RWPE1 (cell line): ENCODE results near the gene CDH13.

Experiments
- CTCF ChIA-PET: fragments of 350-600 bp; sonication (Branson Sonifier 250); formaldehyde crosslinking; extraction: SDS; loops from one replicate; lab custom pipeline; 2021; lab: Yijun Ruan, JAX
- POLR2A ChIA-PET: fragments of 400-600 bp; formaldehyde crosslinking; extraction: SDS; loops from one replicate; lab custom pipeline; 2020; ENCODE audit warnings: antibody characterized with exemption; ENCODE audit not compliant: low non-redundant PET; lab: Yijun Ruan, JAX
- DNase-seq: peaks from one replicate; pipeline ENCODE4 v3.0.0; 2012; ENCODE audit warnings: low spot score
- H3K27ac ChIP-seq: fragments of 450-650 bp; 2 replicates; pipeline ENCODE4 v1.5.1; 2017
- CTCF ChIP-seq: fragments of 450-650 bp; conservative IDR thresholded peaks from 2 replicates; pipeline ENCODE4 v1.5.1; 2017; ENCODE audit warnings: low read depth, mild to moderate bottlenecking

CDH13 gene

GRCh38 chr16:83606486-83607030, 979.8 kb downstream of the CDH13 start:
- DNase-seq = no peak
- POLR2A ChIA-PET = no interaction called here
- no peak for TF ChIP-seq CTCF
- CTCF ChIA-PET = interaction anchor here (0.7 kb wide), 1 partner anchor 1614 kb away, joined by 3 read pairs; no protein-coding TSS in a partner anchor
- H3K27ac ChIP-seq = no peak overlapping the region

GRCh38 chr16:83609178-83609577, 982.4 kb downstream of the CDH13 start:
- DNase-seq = no peak
- no peak overlapping the region for H3K27ac ChIP-seq
- ChIA-PET CTCF (interaction anchor here (0.7 kb wide), 1 partner anchor 1716 kb away, joined by 4 read pairs; no protein-coding TSS in a partner anchor), POLR2A (no interaction called here)
- no peak for TF ChIP-seq CTCF

- DNase-seq = no peak
- ChIA-PET CTCF (no interaction called here), POLR2A (no interaction called here)
- TF ChIP-seq CTCF = no peak
- no peak overlapping the region for H3K27ac ChIP-seq
Observed at GRCh38 chr16:83615141-83615952, 988.6 kb downstream of the CDH13 start.

- ChIA-PET POLR2A (no interaction called here), CTCF (no interaction called here)
- DNase-seq = no peak
- TF ChIP-seq CTCF = no peak
- no peak overlapping the region for H3K27ac ChIP-seq
Observed at GRCh38 chr16:83615953-83616350, 989.2 kb downstream of the CDH13 start.

- POLR2A ChIA-PET = no interaction called here
Observed at GRCh38 chr16:83619381-83620150, 992.8 kb downstream of the CDH13 start.

More at GRCh38 chr16:83619381-83620150, 992.8 kb downstream of the CDH13 start:
- no peak for DNase-seq
- CTCF ChIA-PET = no interaction called here
- TF ChIP-seq CTCF = no peak
- H3K27ac ChIP-seq = no peak overlapping the region
